ENCODE data around the gene TBX15.

Gene TBX15

DNA sequence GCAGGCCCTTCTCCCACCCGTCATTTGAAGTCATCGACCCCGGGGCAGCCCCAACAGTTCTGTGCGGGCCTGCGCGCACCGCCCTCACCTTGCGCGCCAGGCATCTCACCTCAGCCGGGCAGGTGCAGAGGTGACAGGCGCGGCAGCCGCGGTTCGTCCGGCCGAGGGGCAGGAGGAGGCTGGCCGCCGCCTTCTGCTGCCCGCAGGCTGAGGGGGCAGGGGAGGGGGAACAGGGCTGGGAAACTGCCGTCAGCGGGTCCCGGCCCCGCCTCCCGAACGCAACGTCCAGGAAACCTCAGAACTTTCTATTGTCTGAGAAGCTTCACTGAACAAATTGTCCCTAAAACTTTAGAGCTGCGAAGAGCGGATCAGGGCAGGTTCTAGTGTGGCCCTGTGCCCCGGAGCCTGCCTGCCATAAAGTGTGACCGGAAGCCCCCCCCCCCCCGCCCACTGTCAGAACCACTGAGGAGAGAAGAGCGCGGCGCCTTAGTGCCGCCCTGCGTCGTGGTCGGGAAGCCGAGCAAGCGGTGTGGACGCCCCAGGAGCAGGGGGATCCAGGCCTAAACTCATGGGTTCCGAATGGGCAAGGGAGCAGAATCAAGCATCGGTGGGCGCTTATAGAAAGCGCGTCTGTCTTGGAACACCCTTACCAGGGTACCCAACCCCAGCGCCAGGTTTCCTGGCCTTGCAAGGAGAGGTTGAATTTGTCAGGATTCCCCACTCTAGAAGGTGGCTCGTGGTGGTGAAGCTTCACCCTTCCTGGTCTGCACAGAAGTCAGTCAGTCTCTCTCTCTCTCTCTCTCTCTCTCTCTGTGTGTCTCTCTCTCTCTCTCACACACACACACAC lies 13.3 kb upstream of the TBX15 start:
- peak in 1 of 2 experiments; percentile 42 for DNase-seq

DNA sequence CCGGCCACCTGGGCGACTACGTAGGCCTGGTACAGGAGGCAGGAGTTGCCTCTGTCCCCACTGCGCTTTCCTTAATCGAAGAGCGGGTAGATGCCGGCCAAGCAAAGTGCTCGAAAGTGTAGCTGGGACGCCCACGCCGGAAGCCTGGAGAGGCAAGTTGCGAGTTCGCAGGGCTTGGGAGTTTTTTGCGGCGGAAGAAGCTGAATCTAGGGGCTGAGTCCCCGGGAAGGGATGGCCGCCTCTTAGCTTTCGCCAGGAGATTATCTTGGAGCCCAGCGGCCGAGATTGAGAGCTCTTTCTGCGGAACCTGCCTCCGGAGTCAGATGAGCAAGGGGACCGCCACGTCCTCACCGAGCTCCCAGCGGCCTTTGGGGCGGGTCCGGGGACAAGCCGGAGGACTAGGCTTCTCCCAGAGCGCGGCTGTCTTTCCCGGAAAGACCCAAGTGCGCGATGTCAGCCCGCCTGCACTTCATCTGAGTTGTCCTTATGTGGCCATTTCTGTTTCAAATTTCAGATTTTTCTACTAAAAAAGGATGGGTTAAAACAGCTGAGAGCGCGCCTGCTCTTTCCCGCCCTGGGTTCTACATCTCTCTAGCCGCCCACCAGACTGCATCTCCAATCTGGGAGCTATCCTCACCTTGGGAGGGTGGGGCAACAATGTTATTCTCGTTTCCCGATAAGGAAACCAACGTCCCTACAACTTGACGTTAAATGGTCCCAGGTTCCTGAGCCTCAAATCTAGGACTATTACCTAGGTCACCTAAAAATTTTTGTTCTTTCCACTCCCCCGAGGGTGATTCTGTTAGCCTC lies 12.4 kb upstream of the TBX15 start:
- DNase-seq, result no peak

DNA sequence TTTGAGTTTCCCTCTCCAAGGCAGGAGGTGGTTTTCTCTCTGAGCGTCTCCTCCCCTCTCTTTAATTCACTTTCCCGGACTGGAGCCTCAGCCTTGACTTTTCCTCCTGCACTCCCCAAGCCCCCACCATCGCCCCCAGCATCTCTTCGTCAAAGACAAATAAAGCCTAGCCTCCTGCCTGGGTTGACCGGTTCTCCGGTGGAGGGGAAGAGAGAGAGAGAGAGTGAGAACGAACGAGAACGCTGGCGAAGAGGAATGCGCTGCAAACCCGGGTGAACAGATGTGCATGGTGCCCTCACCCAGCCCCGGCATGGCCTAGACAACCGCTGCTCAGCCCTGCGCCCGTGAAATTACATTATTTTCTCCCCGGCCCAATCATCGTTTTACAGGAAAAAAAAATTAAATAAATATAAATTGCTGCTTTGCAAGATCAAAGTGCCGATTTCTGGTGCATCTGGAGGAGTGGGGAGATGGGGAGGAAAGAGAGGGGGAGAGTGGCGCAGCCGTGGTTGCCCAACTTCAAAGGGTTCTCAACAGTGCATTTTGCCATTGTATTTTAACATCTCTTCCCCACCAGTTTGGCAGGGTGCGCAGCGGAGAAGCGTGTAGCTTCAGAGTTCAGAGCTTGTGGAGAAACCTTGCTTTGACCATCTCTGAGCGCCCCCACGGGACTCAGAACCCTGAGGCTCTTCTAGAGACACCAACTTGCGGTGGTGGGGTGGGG lies 11.4 kb upstream of the TBX15 start:
- no peak for DNase-seq

DNA sequence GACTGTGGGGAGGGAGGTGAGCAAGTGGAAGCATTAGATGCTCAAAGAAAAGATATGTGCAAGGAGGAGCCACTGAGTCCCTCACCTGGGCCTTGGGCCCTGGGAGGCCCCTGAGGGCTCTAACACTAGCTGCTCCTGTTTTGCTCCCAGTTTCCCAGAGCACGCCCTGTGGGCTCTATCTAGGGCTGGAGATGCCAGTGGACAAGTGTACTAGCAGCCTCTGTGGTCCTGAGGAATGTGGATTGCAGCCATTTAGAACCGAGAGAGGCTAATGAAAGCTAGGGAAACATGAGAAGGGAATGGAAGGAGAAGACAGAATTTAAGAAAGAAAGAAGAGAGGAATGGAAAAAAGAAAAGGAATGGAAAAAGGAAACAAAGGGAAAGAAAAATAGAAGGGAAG lies 10.0 kb upstream of the TBX15 start:
- no peak for DNase-seq

DNA sequence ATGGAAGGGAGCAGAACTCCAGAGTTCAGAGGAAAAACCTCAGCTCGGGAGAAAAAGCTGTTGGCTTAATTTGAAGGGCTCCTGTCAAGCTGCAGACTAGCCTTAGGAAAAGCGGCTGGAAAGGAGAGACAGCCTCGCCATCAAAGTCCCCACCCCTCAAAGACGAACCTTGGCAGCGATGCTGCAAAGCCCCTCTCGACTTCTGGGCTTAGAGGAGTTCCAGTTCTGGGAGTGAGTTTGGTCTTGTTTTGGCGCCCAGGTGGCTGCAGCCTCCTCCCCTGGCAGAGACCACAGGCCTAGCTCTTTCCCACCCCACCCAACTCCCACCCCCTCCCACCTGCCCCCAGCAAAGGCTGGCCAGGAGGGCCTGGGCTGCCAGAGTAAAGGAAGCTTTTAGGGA lies 9.1 kb upstream of the TBX15 start:
- no peak for DNase-seq

DNA sequence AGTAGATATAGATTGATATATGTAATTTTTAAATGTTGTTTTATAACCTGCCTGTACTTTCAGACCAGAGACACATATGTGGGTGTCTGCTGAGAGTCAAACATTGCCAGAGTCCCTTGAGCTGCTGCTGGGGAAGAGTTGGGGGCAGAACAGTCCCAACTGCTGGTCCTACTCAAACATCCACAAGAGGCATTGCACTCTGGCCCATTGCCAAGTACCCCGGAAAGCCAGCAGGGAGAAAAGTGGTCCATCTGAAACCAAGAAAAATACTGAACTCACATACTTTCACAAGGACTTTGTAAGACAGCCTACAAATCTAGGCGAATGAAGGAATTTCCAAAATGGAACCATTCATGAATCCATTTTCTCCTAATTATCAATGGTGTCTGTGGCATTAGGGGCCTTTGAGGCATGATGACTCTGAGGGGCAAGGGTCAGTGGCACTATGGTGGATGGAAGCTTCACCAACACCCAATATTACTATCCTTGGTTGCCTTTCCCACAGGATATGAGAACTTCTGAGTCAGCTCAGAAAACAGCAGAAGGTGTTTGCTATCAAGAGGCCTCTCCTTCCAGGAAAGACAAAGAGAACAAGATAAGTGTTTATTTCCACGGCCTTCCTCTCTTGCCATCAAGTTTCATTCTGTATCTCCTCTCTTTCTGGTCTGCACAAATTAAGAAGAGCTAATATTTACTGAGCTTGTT lies 7.3 kb upstream of the TBX15 start:
- DNase-seq, result no peak

DNA sequence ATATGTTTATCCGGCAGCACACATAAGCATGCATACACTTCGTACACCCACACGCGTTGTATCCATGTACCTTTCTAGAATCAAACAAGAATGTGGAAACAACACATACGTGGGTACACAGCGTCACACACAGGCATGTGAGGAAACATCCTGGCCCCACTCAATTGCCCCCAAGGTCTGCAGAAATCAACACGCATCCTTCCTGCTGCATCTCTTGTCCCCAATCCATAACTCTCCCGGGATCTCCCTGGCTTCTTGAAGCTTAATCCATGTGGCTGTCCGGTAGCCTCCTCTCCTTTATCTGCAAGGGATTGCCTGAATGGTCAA lies 5.5 kb upstream of the TBX15 start:
- no peak for DNase-seq

DNA sequence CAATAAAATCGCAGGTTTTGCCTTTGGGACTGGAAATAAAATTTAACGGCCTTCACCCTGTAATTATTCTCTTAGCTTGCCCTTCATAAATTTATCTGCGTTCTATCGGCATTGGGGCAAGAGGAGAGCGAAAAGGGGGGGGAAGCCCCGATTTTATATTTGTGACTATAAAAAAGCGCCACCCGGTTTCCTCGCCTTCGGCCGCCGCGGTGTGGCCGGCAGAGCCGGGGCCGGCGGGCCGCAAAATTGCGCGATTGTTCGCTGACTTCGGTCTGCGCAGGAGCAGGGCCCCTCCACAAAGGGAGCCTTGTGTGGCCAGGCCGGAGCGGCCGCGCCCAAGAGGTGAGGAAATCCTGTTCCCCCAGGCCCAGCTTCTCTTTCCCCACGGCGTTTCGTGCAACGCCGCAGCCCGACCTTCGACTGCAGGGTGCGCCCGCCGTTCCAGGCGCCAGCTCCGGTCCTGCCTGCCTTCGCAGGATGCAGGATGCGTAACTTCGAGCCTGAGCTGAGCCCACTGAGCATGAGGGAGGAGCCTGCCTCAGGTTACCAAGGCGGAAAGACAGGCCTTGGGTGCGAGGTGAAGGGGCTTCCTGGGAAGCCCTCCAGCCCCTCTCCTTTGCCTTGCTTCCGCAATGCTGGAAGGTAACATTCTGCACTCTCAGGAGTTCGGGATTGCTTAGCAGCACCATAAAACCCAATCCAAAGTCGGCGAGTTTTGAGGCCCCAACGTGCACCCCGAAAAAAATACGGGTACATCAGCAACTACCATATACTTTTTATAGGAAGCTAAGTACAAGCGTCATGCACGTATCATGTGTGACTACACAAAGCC lies 4.9 kb upstream of the TBX15 start:
- no peak for DNase-seq

DNA sequence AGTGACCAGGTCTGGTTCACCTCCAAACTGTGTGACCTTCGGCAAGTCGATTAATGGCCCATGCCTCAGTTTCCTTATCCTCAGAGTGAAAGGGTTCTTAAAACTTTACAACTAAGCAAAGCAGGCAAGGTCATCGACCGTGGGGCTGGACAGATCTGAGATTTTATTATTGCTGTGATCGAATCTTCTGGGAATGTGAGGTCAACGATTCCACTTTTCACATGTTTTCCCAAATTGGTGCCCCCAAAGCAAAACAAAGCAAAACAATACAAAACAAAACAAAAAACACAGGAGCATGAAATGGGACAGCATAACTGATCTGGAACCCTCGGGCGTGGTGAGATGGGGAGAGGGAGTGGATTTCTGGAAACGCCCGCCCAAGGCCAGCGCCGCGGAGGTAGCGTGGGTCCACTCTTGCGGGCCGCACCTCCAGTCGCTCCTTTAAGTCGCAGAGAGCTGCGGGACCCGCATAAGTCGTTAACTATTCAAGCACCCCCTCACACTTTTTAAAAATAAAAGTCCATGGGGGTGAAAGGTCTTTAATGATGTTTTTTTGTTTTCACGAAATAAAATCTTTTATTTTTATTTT lies 4.2 kb upstream of the TBX15 start:
- DNase-seq, result no peak

DNA sequence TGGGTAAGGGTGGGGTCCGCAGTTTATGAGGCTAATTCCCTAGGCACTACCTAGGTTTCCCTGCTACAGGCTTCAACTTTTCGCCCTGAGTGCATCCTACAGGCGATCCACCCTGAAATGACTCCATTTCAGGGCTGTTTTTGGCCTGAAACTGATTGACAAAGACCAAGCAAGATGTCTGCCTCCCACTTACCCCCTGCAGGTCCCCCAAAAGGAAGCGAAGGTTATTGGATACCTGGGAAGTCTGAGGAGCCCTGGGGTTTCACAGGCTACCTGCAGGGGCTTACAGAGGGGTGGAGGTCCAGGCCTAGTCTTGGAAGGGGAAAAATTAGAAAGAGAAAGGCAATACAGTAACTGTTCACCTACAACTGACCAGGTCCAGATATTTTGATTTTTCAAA lies 3.3 kb upstream of the TBX15 start:
- DNase-seq, result no peak

DNA sequence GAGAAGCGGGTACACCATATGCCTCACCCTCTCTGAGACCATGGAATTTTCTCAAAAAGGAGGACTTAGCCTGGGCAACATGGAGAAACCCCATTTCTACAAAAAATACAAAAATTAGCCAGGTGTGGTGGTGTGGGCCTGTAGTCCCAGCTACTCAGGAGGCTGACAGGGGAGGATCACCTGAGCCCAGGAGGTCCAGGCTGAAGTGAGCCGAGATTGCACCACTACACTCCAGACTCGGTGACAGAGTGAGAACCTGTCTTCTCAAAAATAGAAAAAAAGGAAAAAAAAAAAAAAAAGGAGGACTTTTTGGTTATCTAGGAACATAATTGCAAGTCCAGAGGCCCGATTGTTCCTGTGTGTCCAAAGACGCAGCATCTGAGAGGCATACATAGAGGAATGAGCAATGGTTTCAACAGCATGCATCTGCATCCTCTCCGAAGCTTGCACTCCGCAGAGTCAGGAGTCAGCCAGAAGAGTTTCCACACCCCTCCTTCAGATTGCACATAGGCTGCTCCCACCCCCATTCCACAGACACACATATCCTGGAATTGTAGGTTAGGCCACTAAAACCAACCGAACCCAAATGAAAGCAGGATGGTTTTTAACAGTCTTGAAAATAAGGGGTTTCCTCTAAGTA lies 2.5 kb upstream of the TBX15 start:
- DNase-seq, result no peak

DNA sequence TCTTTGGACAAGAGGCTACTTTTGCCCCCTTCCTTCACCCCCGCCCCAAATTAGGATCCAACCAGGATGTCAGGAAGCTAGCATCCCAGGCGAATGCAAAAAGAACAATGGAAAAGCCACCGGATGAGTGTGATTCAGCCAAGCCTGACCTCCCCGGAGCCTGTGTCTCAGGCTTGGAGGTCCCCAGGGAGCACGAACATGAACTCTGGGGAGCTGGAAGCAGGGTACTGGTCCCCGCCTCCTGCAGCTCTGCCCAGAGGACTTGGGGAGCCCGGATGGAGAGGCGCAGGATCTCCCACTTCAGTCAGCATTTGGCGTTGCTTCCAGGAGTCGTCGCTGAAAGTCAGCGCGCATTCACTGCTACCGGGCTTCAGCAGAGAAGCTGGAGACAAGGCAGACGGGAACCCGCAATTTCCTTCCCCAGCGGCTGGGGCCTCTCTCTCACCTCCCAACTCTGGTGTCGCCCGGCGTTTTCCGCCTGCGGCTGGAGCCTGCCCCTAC lies 1.8 kb upstream of the TBX15 start:
- peak in 1 of 2 experiments; percentile 18 for DNase-seq

DNA sequence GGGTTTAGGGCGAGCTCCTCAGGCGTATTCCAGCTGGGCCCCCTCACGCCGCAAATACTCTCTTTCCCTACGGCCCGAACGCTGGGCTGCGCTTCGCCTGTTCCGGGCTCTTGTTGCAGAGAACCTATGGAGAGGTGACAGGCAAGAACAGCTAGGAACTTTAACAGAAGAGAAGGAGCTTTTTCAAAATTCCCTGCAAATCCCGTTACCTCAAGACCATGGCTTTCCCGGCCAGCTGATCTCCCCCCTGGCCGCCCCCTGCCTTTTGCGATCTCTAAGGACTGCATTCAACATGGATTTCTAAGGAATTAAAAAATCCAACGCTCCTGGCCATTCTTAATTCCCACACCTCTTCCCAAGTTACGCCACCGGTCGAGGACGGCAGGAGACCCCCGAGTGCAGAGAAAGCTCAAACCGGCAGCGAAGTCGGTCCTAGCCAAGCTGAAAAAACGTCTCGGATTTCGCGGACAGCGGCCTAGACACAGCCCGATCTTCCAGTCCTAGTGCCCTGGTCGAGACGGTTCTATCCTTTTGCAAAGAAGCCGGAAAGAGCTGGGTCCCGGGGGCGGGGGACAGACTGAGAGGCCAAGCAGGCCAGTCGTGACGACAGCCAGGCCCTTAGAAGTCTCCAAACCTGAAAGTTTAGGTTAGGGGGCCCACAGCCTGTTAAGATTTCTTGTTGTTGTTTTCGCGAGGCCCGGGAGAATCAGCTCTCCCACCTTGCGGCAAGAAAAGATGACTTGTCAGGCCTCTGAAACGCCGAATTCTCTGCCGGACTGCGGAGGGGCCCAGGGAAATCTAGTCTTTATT lies 1.1 kb upstream of the TBX15 start:
- no peak for DNase-seq

DNA sequence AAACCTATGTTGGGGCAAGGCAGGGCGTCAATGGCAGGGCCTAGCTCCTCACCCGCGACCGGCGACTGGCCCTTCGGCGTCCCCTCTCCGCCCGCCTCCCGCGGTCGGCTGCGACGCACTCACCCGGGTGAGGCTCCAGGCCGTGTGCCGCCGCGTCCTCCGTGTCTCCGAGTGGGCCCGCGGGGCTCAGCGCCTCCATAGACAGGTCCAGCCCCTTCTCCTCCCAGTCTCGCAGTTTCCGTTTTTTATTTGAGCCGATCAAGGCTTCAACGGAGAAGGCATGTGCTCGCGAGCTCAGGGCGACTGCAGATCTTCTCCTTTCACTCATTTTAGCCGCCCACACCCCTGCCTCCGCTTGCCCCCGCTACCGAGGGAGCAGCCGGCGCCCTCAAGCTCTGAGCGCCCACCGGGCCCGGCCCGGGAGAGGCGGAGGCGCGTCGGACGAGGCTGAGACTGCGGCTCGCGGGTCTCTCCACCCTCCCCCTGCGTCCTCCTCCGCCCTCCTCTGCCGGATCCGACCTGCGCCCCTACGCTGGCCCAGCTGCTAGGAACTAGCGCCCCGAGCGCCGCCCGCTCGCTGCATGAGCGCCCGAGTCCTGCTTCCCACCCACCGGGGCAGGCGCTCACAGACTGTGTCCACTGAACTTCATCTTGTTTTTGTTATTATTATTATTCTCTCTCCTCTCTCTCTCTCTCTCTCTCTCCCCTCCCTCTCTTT lies 516 bp downstream of the TBX15 start:
- peak; percentile 10 to 69 for DNase-seq

DNA sequence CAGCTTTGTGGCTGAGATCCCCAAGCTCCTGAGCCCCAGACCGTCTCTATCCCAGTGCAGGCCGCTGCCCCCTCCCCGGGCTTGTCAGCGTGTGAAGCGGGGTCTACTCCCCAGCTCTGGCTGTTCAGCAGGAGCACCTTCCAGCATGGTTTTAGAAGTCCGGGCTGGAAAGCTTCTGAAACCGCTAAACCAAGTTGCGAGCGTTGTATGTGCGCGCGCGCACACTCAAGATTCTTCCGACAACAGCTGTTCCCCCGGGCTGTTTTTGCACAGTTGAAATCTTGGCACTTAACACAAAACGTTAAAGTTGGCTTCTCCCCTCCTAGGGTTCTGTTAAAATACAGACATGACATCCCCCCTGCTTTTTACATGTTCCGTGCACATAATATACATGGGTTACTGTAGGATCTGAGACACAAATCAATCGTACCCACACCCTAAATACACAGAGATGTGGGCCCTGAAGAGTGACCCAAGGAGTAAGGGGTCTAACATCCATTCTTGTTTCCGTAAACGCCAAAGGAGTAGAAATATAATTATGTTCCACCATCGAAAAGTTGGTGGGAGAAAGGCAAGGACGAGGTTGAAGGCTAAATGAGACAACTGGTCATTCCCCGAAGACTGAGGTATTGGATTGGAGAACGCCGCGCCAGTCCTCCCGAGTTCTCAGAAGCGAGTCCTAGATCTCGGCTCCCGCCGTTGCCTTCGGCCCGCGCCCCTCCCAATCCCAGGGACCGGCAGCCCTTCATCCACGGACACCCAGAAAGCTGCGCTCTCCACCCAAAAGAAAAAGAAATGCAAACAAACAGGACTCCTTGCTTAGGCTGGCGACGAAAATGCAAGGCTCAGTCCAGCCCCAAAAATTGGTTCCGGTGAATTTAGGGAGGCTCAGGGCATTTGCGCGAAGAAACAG lies 1.3 kb downstream of the TBX15 start:
- DNase-seq, result no peak

DNA sequence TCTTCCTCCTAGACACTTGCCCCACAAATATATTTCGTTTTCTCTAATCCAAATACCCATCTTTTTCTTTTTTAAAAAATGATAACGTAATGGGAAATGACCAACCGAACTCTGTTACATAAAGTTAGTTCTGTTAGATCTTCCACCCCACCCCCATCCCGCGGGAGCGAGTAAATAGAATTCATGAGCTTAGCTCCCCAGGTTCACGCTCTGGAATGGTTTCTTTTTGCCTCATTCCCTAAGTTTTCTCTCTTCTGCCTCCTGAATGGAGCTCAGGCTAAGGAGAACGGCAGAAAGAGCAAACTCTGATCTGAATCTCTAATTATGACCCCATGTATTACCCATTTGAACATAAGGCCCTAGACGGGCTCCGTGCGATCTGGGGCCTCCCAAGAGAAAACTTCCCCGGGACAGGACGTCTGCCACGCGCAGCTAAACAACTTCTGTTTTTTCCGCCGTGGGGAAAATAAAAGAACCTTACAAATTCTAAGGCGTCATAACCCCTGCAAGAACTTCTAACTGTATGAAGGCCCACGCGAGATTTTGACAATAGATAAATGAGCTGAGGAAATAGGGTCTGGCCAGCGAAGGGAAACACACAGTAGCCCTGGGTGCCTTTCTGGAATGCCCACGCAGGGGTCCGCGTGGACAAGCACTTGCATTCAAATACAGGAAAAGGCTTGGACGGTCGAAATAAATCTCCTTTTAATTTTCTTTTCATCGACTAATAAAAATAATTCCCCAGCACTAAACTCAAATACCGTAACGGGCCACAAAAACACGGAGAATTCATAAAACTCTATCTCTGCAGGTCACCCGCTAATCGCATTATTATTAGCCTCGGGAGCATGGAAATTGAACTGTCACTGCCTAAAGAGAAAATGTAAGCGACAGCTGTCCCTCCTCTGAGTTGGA lies 2.2 kb downstream of the TBX15 start:
- DNase-seq, result no peak
